BE2C (cell line): ENCODE data around the gene COL25A1.
"Not testable (repeated sequence)": the region's sequence is repeated elsewhere in the genome, so short reads cannot be mapped to it uniquely, and the experiment has no call there.

ENCODE experiments used
- DNase-seq: peaks from one replicate; pipeline ENCODE4 v3.0.0-alpha.2; 2020
- H3K27me3 ChIP-seq: fragments of 250-450 bp; sonication (Bioruptor Pico); 2 replicates; pipeline ENCODE4 v1.5.1; 2020; ENCODE audit warnings: mild to moderate bottlenecking
- H3K36me3 ChIP-seq: fragments of 250-450 bp; sonication (Bioruptor Pico); 2 replicates; pipeline ENCODE4 v1.5.1; 2020; ENCODE audit warnings: mild to moderate bottlenecking
- H3K4me1 ChIP-seq: fragments of 250-450 bp; sonication (Bioruptor Pico); 2 replicates; pipeline ENCODE4 v1.5.1; 2020
- H3K4me3 ChIP-seq: 2 replicates; pipeline ENCODE4 v1.5.1; 2011; ENCODE audit warnings: low read depth, low read length
- H3K9me3 ChIP-seq: fragments of 250-450 bp; sonication (Bioruptor Pico); 2 replicates; pipeline ENCODE4 v1.5.1; 2020
- CTCF ChIP-seq: IDR thresholded peaks from 2 replicates; pipeline ENCODE4 v1.5.1; 2012; ENCODE audit warnings: mild to moderate bottlenecking, low read depth, low read length

Gene COL25A1

GRCh38 chr4:109022961-109023360, 279.5 kb downstream of the COL25A1 start:
- no peaks in the 10 kb centered on the region for H3K4me1 ChIP-seq
- no peak for DNase-seq
- no peaks in the 10 kb centered on the region for H3K27me3 ChIP-seq
- no peaks in the 10 kb centered on the region for H3K36me3 ChIP-seq
- no peaks in the 10 kb centered on the region for H3K9me3 ChIP-seq
- TF ChIP-seq CTCF = no peak
- H3K4me3 ChIP-seq = no peak overlapping the region

- DNase-seq, H3K4me3 ChIP-seq, H3K36me3 ChIP-seq, H3K4me1 ChIP-seq, H3K27me3 ChIP-seq, H3K9me3 ChIP-seq: not testable (repeated sequence)
These were observed 280.8 kb downstream of the COL25A1 start for GRCh38 chr4:109021630-109022029.

- H3K36me3 ChIP-seq = no peaks in the 10 kb centered on the region
- no peak overlapping the region for H3K4me3 ChIP-seq
- no peak for DNase-seq
- no peaks in the 10 kb centered on the region for H3K4me1 ChIP-seq
- no peaks in the 10 kb centered on the region for H3K27me3 ChIP-seq
- no peaks in the 10 kb centered on the region for H3K9me3 ChIP-seq
- TF ChIP-seq CTCF = no peak
These were observed 281.6 kb downstream of the COL25A1 start for GRCh38 chr4:109020861-109021260.

GRCh38 chr4:109016200-109016599, 286.3 kb downstream of the COL25A1 start:
- Histone ChIP-seq H3K4me1 (no peaks in the 10 kb centered on the region), H3K9me3 (no peaks in the 10 kb centered on the region), H3K36me3 (no peaks in the 10 kb centered on the region), H3K4me3 (no peak overlapping the region), H3K27me3 (no peaks in the 10 kb centered on the region)
- TF ChIP-seq CTCF = no peak
- no peak for DNase-seq

GRCh38 chr4:109015413-109015810, 287.0 kb downstream of the COL25A1 start:
- no peak for DNase-seq
- H3K4me1 ChIP-seq = no peaks in the 10 kb centered on the region
- H3K27me3 ChIP-seq = no peaks in the 10 kb centered on the region
- no peaks in the 10 kb centered on the region for H3K36me3 ChIP-seq
- no peak overlapping the region for H3K4me3 ChIP-seq
- H3K9me3 ChIP-seq = no peaks in the 10 kb centered on the region
- no peak for TF ChIP-seq CTCF

GRCh38 chr4:109014593-109015412, 287.7 kb downstream of the COL25A1 start:
- Histone ChIP-seq H3K9me3 (no peaks in the 10 kb centered on the region), H3K27me3 (no peaks in the 10 kb centered on the region), H3K36me3 (no peaks in the 10 kb centered on the region), H3K4me1 (no peaks in the 10 kb centered on the region), H3K4me3 (no peak overlapping the region)
- no peak for TF ChIP-seq CTCF
- no peak for DNase-seq
